Measurements from ENCODE around the gene HYLS1.
A peak's percentile ranks its signal among the peaks of the same experiment; 100 is the strongest.

HYLS1 gene

GRCh38 chr11:125935618-125936199, 48.2 kb downstream of the HYLS1 start:
- DNase-seq (ENCODE audit: low spot score in 2 of 2) (no peak), ATAC-seq (no peak)
- Mint-ChIP-seq H3K4me3 (no peak overlapping the region), H3K27ac (no peak overlapping the region), H3K36me3 (no peaks in the 10 kb centered on the region), H3K9me3 (no peaks in the 10 kb centered on the region), H3K4me1 (peaks cover 9% of the 10 kb centered on the region)

DNA sequence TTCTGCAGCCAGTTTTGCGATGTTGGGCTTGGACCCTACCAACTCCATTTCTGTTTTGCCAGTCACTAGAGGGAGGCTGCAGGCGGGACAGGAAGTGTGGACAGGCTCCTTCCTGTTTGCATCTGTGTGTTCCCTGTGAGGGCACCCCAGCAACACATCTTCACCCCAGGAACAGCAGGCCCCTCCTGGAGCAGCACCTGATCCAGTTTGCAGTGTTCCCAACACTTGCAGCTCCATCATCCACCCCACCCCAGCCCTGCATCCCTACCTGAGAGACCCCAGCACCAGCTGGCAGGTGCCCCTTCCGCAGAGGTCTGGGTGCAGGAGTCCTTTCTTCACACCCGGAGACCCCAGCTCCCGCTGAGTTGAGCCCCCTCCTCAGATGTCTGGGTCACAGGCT, 51.0 kb downstream of the HYLS1 start:
- no peak for DNase-seq (ENCODE audit: low spot score in 2 of 2)
- Mint-ChIP-seq H3K4me3 (no peak overlapping the region), H3K36me3 (no peaks in the 10 kb centered on the region), H3K4me1 (peaks cover 14% of the 10 kb centered on the region), H3K27ac (no peak overlapping the region), H3K9me3 (no peaks in the 10 kb centered on the region)
- no peak for ATAC-seq

DNA sequence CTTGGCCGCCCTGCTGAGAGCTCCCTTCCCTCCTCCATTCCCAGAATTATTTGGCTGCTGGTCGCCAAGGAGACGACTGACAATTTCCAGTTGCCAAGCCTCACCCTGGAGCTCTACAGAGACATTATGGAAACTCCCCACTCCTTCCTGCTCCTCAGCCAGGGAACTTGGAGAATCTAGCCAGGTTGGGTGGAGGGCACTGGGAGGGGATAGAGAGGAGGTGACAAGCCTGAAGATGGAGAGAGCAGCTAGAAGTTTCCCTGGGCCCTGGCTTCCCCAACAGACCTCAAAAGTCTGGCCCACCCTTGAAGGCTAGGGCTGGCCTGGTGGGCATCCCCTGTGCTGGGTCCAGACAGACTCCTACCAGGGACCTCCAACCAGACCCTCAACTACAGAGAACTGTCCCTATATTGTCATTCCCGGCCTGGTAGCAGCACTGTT, 51.6 kb downstream of the HYLS1 start:
- H3K4me3 Mint-ChIP-seq = no peak overlapping the region
- H3K36me3 Mint-ChIP-seq = no peaks in the 10 kb centered on the region
- H3K4me1 Mint-ChIP-seq = peaks cover 11% of the 10 kb centered on the region
- H3K27ac Mint-ChIP-seq = no peak overlapping the region
- DNase-seq (ENCODE audit: low spot score in 2 of 2) = no peak
- no peaks in the 10 kb centered on the region for H3K9me3 Mint-ChIP-seq
- ATAC-seq = no peak

DNA sequence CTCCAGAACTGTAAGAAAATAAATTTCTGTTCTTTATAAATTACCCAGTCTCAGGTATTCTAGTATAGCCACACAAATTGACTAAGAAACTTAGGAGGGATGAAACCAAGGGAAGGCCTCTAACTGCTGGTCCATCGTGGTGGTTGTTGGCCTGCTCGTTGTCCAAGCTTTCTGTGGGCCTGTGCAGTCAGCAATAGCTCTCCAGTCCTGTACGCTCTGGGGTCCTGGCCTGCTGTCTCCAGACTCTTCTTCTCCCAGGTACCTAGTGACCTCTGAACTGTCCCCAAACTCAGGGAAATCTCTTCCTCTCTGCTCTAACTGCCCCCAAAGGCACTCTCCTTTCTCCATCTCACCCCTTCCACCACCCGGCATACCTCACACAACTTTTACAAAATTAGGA, 52.7 kb downstream of the HYLS1 start:
- Mint-ChIP-seq H3K4me3 (no peak overlapping the region), H3K27ac (no peak overlapping the region), H3K4me1 (peaks cover 11% of the 10 kb centered on the region), H3K36me3 (no peaks in the 10 kb centered on the region), H3K9me3 (no peaks in the 10 kb centered on the region)
- ATAC-seq = no peak
- no peak for DNase-seq (ENCODE audit: low spot score in 2 of 2)

GRCh38 chr11:125941267-125941618, 53.8 kb downstream of the HYLS1 start:
- Mint-ChIP-seq H3K4me1 (peaks cover 11% of the 10 kb centered on the region), H3K36me3 (no peaks in the 10 kb centered on the region), H3K9me3 (no peaks in the 10 kb centered on the region), H3K4me3 (no peak overlapping the region), H3K27ac (no peak overlapping the region)
- DNase-seq (ENCODE audit: low spot score in 2 of 2) = no peak
- ATAC-seq = no peak

- H3K36me3 Mint-ChIP-seq = no peaks in the 10 kb centered on the region
- peak overlapping the region; percentile 55 for H3K27ac Mint-ChIP-seq
- peak; percentile 14 to 69 for DNase-seq (ENCODE audit: low spot score in 2 of 2)
- H3K4me3 Mint-ChIP-seq = no peak overlapping the region
- H3K9me3 Mint-ChIP-seq = no peaks in the 10 kb centered on the region
- H3K4me1 Mint-ChIP-seq = peaks cover 11% of the 10 kb centered on the region
- ATAC-seq = peak; percentile 65
Observed at GRCh38 chr11:125941619-125942611, 54.4 kb downstream of the HYLS1 start.

DNA sequence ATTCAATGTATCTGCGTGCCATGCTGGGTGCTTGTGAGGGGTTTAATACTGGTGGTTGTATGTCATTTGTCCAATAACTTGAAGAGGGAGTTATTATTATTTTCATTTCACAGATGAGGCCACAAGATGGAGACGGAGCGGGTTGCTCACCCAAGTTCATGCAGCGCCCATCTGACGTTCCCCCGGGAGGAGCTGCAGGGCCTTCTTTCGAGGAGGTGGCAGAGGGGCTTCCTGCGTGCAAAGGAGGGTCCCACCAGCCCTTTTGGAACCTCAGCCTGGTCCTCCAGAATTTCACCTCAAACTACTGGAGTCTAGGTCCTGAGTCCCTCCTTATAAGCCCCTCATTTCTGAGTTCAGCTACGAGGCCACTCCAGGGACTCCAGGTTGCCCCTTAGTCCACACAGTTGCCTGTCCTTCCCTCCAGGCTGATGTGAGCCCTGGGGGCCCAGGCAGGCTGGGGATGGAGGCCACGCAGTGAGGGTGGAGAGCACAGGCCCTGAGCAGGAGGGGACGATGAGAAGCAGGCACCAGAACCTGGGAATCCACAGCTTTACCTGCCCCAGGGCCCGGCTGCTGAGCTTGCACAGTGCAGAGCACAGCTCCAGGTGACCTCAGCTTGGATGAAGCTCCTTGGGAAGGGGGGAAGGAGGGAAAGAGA, 55.4 kb downstream of the HYLS1 start:
- ATAC-seq (no peak), DNase-seq (ENCODE audit: low spot score in 2 of 2) (no peak)
- Mint-ChIP-seq H3K36me3 (no peaks in the 10 kb centered on the region), H3K4me3 (no peak overlapping the region), H3K4me1 (peaks cover 11% of the 10 kb centered on the region), H3K9me3 (no peaks in the 10 kb centered on the region), H3K27ac (no peak overlapping the region)

DNA sequence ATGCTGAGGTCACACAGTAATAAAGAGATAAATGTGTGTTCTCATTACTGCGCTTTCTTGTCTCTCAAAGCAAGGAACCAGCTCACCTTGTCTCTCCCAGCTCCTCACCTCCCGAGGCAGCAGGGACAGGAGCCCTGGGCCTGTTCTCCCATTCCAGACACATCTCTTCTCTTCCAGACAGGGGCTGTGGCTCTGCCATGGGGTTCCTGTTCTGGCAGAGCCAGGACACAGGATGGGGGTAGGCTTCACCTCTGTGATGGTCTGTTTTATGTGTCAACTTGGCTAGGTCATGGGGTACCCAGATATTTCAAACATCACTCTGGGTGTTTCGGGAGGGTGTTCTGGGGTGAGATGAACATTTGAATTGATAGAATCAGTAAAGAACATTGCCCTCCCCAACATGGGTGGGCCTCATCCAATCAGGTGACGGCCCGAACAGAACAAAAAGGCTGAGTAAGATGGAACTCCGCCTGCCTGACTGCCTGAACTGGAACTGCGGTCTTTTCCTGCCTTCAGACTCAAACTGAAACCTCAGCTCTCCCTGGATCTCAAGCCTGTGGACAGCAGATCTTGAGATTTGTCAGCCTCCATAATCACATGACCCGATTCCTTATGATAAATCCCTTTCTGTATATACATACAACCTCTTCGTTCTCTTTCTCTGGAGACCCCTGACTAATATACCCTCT, 56.3 kb downstream of the HYLS1 start:
- Mint-ChIP-seq H3K27ac (no peak overlapping the region), H3K4me3 (no peak overlapping the region), H3K9me3 (no peaks in the 10 kb centered on the region), H3K4me1 (peaks cover 11% of the 10 kb centered on the region), H3K36me3 (no peaks in the 10 kb centered on the region)
- DNase-seq (ENCODE audit: low spot score in 2 of 2) = no peak
- no peak for ATAC-seq

DNA sequence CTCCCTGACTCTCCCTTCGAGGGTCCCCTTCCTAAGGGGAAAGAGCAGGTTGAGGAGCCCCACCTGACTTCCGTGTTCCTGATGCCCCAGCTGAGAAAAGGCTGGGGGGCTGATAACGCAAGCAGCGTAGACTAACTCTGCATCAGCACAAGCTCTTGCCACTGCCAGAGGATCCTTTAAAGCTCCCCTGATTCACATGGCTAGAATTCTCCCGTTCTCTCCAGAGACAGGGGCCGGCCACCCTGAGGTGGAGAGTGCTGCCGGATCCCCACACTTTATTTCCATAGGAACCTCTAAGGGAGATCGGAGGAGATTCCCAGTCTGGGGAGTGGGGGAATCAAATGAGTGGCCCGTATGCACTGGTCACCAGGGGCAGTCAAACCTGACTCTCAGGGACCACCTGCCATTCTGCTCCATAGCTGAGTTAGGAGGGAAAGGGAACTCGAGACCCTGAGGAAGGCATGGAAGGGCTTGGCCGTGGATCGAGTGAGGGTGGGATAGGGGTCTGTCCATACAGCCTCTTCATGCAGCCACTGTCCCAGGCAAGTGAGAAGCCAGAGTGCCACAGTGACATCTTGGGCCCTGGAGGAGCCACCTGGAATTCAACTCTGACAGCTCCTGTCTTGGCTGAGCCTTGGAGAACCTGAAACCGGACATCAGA, 57.0 kb downstream of the HYLS1 start:
- ATAC-seq (no peak), DNase-seq (ENCODE audit: low spot score in 2 of 2) (no peak)
- Mint-ChIP-seq H3K36me3 (no peaks in the 10 kb centered on the region), H3K4me3 (no peak overlapping the region), H3K4me1 (peaks cover 11% of the 10 kb centered on the region), H3K27ac (no peak overlapping the region), H3K9me3 (no peaks in the 10 kb centered on the region)

GRCh38 chr11:125945011-125945796, 57.7 kb downstream of the HYLS1 start:
- DNase-seq (ENCODE audit: low spot score in 2 of 2) = no peak
- H3K27ac Mint-ChIP-seq = no peak overlapping the region

GRCh38 chr11:125945797-125946520, 58.5 kb downstream of the HYLS1 start, which contains the start of gene VSIG10L2:
Gene VSIG10L2 (plus strand): TSS chr11:125946044. CDS start chr11:125946056, 12 bp downstream.
- no peak for DNase-seq (ENCODE audit: low spot score in 2 of 2)
- ATAC-seq = no peak
- Mint-ChIP-seq H3K9me3 (no peaks in the 10 kb centered on the region), H3K27ac (no peak within 1 kb of the TSS), H3K4me1 (peaks cover 11% of the 10 kb centered on the region), H3K4me3 (no peak within 1 kb of the TSS), H3K36me3 (no peaks in the 10 kb centered on the region)

More at GRCh38 chr11:125945011-125945796, 57.7 kb downstream of the HYLS1 start:
- Mint-ChIP-seq H3K9me3 (no peaks in the 10 kb centered on the region), H3K4me3 (no peak overlapping the region), H3K4me1 (peaks cover 11% of the 10 kb centered on the region), H3K36me3 (no peaks in the 10 kb centered on the region)
- no peak for ATAC-seq

GRCh38 chr11:125946712-125947418, 59.4 kb downstream of the HYLS1 start:
- no peak overlapping the region for H3K4me3 Mint-ChIP-seq
- H3K27ac Mint-ChIP-seq = no peak overlapping the region
- H3K36me3 Mint-ChIP-seq = no peaks in the 10 kb centered on the region
- peaks cover 8% of the 10 kb centered on the region for H3K4me1 Mint-ChIP-seq
- H3K9me3 Mint-ChIP-seq = no peaks in the 10 kb centered on the region
- ATAC-seq = no peak
- no peak for DNase-seq (ENCODE audit: low spot score in 2 of 2)

All from stimulated activated effector memory CD8-positive, alpha-beta T cell treated with anti-CD3 and anti-CD28 coated beads, Interleukin-12 subunit alpha, Interleukin-12 subunit beta, amount 100 ng/mL, for 72 hours (primary cell).